Measurements from ENCODE around the gene BRD9.

GRCh38 chr5:907366-907910 is 14.8 kb upstream of the BRD9 start:
- no peak for TF ChIP-seq SMARCE1 (IDR thresholded peaks at IDR 0.05)
- no peak for TF ChIP-seq SMAD3 (CRISPR knock-in tag; conservative IDR thresholded peaks at IDR 0.05)

Data from K562 (cell line).